ENCODE data around the gene BMP15.

Gene BMP15

GRCh38 chrX:50910685-50911176 is at the start of gene BMP15:
Gene BMP15 (plus strand): TSS chrX:50910735. CDS start chrX:50910784, 49 bp downstream.
- no peak for TF ChIP-seq Cebpa-rat (IDR thresholded peaks at IDR 0.05)
- no peaks in the 10 kb centered on the region; a peak in 1 of 20 replicates for H3K4me1 ChIP-seq
- no peak within 1 kb of the TSS for H3K4me2 ChIP-seq
- H3K27ac ChIP-seq = no peak within 1 kb of the TSS
- H3K9me3 ChIP-seq (replicated peaks in 1 of 11) = no peaks in the 10 kb centered on the region; a peak in 1 of 22 replicates
- no peak within 1 kb of the TSS for H3K4me3 ChIP-seq
- peaks cover 0 to 5% (median 0%) of the 10 kb centered on the region in 11 experiments; a peak in 3 of 22 replicates for H4K20me1 ChIP-seq
- H3K9ac ChIP-seq = no peak within 1 kb of the TSS
- H3K27me3 ChIP-seq = peaks cover 73 to 99% (median 93%) of the 10 kb centered on the region in 11 experiments
- no peaks in the 10 kb centered on the region for H3K36me3 ChIP-seq

DNA sequence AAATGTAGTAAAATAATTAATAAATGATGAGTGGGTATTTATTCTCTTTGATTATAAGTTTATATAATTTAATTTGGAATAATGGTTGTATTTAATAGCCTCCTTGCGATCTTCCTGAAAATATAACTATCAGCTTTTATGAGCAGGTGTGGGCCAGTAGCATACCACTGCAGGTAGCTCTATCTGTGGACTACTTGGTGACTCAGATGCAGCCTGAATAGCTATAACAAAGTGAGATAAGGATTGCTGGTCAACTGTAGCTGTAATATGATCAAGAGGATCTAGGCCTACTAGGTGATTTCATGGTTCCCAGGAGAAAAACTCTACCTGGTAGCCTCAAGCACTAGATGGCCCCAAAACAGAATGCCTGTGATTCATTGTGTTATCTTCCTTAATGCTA is 47.1 kb upstream of the BMP15 start:
- Histone ChIP-seq H3K27ac (no peak overlapping the region), H3K27me3 (peaks cover 69 to 97% (median 92%) of the 10 kb centered on the region in 11 experiments), H3K4me1 (no peaks in the 10 kb centered on the region), H3K4me3 (no peak overlapping the region), H3K4me2 (no peak overlapping the region), H3K9me3 (replicated peaks in 1 of 11) (0 out of 22 replicates have a peak, but pooled peaks cover 0 to 2% (median 0%) of the 10 kb centered on the region in 11 experiments), H4K20me1 (no peaks in the 10 kb centered on the region; a peak in 2 of 22 replicates), H3K36me3 (no peaks in the 10 kb centered on the region), H3K9ac (no peak overlapping the region)
- TF ChIP-seq Cebpa-rat (IDR thresholded peaks at IDR 0.05) = no peak

DNA sequence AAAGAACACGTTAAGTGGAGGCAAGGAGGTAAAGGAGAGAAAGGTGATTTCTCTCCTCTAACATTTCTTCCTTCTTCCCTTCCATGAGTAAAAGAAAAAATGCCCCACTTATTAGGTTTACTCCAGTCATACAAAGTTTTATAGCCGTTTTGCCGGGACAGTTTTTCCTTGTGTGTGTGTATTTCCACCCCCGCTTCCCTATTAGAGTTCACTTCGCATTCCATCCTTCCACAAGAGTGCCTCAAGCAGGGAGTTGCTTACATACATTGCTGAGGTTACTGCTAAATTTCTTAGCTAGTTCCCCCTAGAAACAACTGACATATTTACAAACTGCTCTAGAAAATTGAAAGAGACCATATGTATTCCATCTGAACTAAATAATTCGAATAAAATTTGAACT is 45.2 kb upstream of the BMP15 start:
- Histone ChIP-seq H3K9ac (no peak overlapping the region), H3K4me1 (no peaks in the 10 kb centered on the region), H3K27me3 (peaks cover 72 to 100% (median 94%) of the 10 kb centered on the region in 11 experiments), H3K9me3 (replicated peaks in 1 of 11) (no peaks in the 10 kb centered on the region), H4K20me1 (peaks cover 0 to 3% (median 0%) of the 10 kb centered on the region in 11 experiments; a peak in 1 of 22 replicates), H3K36me3 (no peaks in the 10 kb centered on the region), H3K4me2 (no peak overlapping the region), H3K27ac (no peak overlapping the region), H3K4me3 (no peak overlapping the region)
- TF ChIP-seq Cebpa-rat (IDR thresholded peaks at IDR 0.05) = no peak

DNA sequence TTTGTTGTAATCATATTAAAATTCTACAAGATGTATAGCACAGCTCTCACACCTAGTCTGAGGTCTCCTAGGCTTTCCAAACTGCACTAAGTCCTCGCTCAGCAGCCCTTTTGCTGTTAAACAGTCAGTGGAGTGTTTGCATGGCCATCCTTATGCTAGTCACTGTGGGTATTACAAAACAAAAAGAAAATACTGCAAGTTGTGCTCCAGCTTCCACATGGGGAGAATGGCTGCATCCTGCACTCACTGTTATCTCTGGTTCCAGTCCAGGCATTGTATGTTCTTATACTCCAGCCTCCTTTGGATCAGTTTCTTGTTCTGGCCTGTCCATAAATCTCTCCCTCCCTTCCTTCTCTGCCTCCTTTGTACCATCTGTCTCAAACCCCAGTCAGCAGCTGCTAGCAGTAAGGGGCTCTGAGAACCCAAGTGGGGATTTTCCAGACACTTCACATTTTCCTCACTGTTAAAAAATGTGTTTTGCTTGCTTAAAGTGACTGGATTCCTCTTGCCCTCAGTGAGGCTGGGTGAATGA is 38.5 kb upstream of the BMP15 start:
- peaks cover 91 to 100% (median 98%) of the 10 kb centered on the region in 11 experiments for H3K27me3 ChIP-seq
- no peak overlapping the region for H3K4me2 ChIP-seq
- peaks cover 0 to 4% (median 0%) of the 10 kb centered on the region in 11 experiments; a peak in 1 of 22 replicates for H4K20me1 ChIP-seq
- H3K27ac ChIP-seq = no peak overlapping the region
- no peaks in the 10 kb centered on the region for H3K9me3 ChIP-seq (replicated peaks in 1 of 11)
- H3K9ac ChIP-seq = no peak overlapping the region
- TF ChIP-seq Cebpa-rat (IDR thresholded peaks at IDR 0.05) = no peak
- H3K36me3 ChIP-seq = no peaks in the 10 kb centered on the region
- H3K4me3 ChIP-seq = no peak overlapping the region
- H3K4me1 ChIP-seq = no peaks in the 10 kb centered on the region

DNA sequence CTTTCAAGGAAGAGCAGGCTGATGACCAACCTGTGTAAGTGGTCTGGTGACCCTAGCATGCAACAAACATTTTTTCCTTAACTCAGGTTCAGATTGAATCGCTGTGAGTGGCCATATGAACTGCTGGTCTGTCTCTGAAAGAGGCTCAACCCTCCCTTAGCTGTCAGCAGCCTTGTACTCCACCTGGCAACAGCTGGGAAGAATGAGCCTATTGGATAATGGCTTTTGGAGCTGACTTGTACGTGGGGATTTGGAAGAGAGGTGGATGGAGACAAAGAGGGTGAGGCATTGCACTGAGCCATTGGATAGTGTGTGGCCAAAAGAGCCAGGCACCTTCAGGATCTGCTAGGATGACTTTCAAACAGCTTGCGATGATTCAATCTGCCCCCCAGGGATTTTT is 35.7 kb upstream of the BMP15 start:
- Histone ChIP-seq H3K27ac (no peak overlapping the region), H3K9me3 (replicated peaks in 1 of 11) (no peaks in the 10 kb centered on the region), H3K4me3 (no peak overlapping the region), H3K27me3 (peaks cover 89 to 100% (median 98%) of the 10 kb centered on the region in 11 experiments), H3K9ac (no peak overlapping the region), H3K36me3 (no peaks in the 10 kb centered on the region), H3K4me1 (no peaks in the 10 kb centered on the region), H4K20me1 (peaks cover 0 to 4% (median 0%) of the 10 kb centered on the region in 11 experiments; a peak in 1 of 22 replicates), H3K4me2 (no peak overlapping the region)
- no peak for TF ChIP-seq Cebpa-rat (IDR thresholded peaks at IDR 0.05)

DNA sequence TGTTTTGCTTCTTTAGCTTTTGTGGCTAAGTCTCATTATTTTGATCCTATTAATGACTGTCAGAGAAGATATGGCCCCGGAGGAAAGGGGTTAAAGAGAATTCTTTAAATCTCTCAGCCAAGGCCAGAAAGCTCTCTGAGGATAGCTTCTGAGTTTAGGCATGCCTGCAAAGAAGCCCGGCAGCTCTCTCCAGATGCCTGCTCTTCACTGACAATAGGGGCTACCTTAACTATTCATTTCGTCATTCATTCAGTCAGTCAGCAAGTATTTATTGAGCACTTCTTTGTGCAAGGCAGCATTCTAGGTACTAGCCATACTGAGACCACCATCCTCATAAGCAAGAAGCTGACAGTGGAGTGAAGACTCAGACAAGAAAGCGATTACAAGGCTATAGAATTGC is 34.0 kb upstream of the BMP15 start:
- no peak overlapping the region for H3K27ac ChIP-seq
- H3K9ac ChIP-seq = no peak overlapping the region
- H3K4me1 ChIP-seq = no peaks in the 10 kb centered on the region
- no peak for TF ChIP-seq Cebpa-rat (IDR thresholded peaks at IDR 0.05)
- H3K4me3 ChIP-seq = no peak overlapping the region
- no peaks in the 10 kb centered on the region for H3K9me3 ChIP-seq (replicated peaks in 1 of 11)
- H4K20me1 ChIP-seq = no peaks in the 10 kb centered on the region; a peak in 1 of 22 replicates
- peaks cover 76 to 100% (median 96%) of the 10 kb centered on the region in 11 experiments for H3K27me3 ChIP-seq
- no peak overlapping the region for H3K4me2 ChIP-seq
- no peaks in the 10 kb centered on the region for H3K36me3 ChIP-seq

- no peaks in the 10 kb centered on the region for H3K4me1 ChIP-seq
- H3K9me3 ChIP-seq (replicated peaks in 1 of 11) = no peaks in the 10 kb centered on the region
- no peak for TF ChIP-seq Cebpa-rat (IDR thresholded peaks at IDR 0.05)
- no peaks in the 10 kb centered on the region for H3K36me3 ChIP-seq
- H3K9ac ChIP-seq = no peak overlapping the region
- H4K20me1 ChIP-seq = no peaks in the 10 kb centered on the region; a peak in 1 of 22 replicates
- H3K4me3 ChIP-seq = no peak overlapping the region
- no peak overlapping the region for H3K27ac ChIP-seq
- no peak overlapping the region for H3K4me2 ChIP-seq
- H3K27me3 ChIP-seq = peaks cover 69 to 95% (median 92%) of the 10 kb centered on the region in 11 experiments
Observed at GRCh38 chrX:50877310-50877709, 33.2 kb upstream of the BMP15 start.

DNA sequence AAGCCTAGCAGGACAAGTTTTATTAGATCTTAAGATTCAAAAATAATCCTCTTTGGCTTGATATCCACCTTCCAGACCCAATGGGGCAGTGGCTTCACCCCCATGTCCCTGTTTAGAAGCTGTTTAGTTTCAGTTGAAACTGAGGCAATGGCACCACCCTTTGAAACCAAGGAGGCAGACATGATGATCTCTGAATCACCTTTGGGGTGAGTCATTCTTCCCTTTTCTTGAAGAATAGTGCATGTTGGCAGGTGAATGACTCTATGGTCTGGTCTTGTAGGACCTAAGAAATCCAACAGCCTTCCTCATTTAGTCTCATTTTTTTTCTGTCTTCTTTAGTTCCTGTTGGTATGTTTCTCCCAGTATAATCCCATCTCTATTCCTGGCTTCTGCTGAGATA is 29.5 kb upstream of the BMP15 start:
- peaks cover 62 to 96% (median 94%) of the 10 kb centered on the region in 11 experiments for H3K27me3 ChIP-seq
- no peaks in the 10 kb centered on the region for H4K20me1 ChIP-seq
- no peak overlapping the region for H3K27ac ChIP-seq

DNA sequence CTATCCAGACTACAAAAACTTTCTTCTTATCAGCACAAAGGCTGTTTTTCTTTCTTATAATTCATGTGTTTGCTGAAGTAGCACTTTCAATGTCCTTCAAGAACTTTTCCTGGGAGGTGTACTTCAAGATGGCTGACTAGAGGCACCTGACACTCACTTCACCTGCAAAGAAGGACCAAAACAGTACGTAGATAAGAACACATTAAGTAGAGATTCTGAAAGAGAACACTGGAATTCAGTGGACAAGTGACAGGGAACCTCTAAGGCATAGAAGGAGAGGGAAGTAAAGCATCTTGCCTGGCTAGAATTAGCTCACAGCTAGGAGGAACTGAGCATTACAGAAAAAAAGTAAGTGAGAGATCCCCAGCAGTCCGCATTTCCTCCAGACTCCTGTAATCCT is 21.7 kb upstream of the BMP15 start:
- Histone ChIP-seq H3K4me2 (no peak overlapping the region), H3K4me3 (no peak overlapping the region), H3K27ac (no peak overlapping the region), H3K36me3 (no peaks in the 10 kb centered on the region), H4K20me1 (no peaks in the 10 kb centered on the region), H3K4me1 (no peaks in the 10 kb centered on the region), H3K27me3 (peaks cover 57 to 96% (median 78%) of the 10 kb centered on the region in 11 experiments), H3K9ac (no peak overlapping the region), H3K9me3 (replicated peaks in 1 of 11) (peaks cover 19 to 42% (median 25%) of the 10 kb centered on the region in 11 experiments)
- TF ChIP-seq Cebpa-rat (IDR thresholded peaks at IDR 0.05) = no peak

More for the DNA sequence above, 29.5 kb upstream of the BMP15 start:
- H3K4me1 ChIP-seq = no peaks in the 10 kb centered on the region
- no peak overlapping the region for H3K9ac ChIP-seq
- no peaks in the 10 kb centered on the region for H3K9me3 ChIP-seq (replicated peaks in 1 of 11)
- H3K4me2 ChIP-seq = no peak overlapping the region
- no peaks in the 10 kb centered on the region for H3K36me3 ChIP-seq
- no peak for TF ChIP-seq Cebpa-rat (IDR thresholded peaks at IDR 0.05)
- no peak overlapping the region for H3K4me3 ChIP-seq

- Histone ChIP-seq H4K20me1 (no peaks in the 10 kb centered on the region), H3K36me3 (no peaks in the 10 kb centered on the region), H3K4me3 (no peak overlapping the region), H3K9ac (no peak overlapping the region), H3K4me2 (no peak overlapping the region), H3K27me3 (peaks cover 58 to 96% (median 78%) of the 10 kb centered on the region in 11 experiments), H3K9me3 (replicated peaks in 1 of 11) (peaks cover 19 to 42% (median 25%) of the 10 kb centered on the region in 11 experiments), H3K4me1 (no peaks in the 10 kb centered on the region), H3K27ac (no peak overlapping the region)
- no peak for TF ChIP-seq Cebpa-rat (IDR thresholded peaks at IDR 0.05)
Observed at GRCh38 chrX:50889582-50889981, 21.0 kb upstream of the BMP15 start.

Measured in BLaER1 treated with 17β-estradiol and CSF1 and Interleukin-3, amounts not matched to agents 10 nM and 100 nM (cell line).